Activated gamma-delta T cell treated with anti-CD3 and anti-CD28 coated beads, Interleukin-2, amount 50 U/mL, for 16 hours (primary cell): Measurements from ENCODE around the gene KMT5C.
A peak's percentile ranks its signal among the peaks of the same experiment; 100 is the strongest.

Experiments
- DNase-seq: peaks from one replicate; pipeline ENCODE4 v3.0.0-alpha.2; 2020; ENCODE audit warnings: low read depth

The KMT5C gene

DNA sequence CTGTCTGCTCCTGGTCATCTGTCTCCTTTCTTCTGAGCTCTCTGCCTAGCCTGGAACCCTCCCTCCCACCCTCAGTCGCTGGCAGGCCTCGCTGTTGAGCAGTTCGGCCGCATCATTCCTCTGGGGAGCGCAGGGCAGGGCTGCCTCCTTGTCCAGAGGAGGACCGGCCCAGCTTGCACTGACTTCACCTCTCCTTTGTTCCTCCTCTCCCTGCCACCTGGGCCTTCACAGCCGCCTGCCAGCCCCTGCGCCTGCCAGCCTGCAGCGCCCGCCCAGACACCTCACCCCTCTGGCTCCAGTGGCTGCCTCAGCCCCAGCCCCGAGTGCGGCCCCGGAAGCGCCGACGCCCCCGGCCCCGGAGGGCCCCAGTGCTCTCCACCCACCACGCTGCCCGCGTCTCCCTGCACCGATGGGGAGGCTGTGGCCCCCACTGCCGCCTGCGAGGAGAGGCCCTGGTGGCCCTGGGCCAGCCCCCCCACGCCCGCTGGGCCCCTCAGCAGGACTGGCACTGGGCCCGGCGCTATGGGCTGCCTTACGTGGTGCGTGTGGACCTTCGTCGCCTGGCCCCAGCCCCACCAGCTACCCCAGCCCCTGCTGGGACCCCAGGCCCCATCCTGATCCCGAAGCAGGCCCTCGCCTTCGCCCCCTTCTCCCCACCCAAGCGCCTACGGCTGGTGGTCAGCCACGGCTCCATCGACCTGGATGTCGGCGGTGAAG is 7.2 kb downstream of the KMT5C start:
- no peak for DNase-seq

DNA sequence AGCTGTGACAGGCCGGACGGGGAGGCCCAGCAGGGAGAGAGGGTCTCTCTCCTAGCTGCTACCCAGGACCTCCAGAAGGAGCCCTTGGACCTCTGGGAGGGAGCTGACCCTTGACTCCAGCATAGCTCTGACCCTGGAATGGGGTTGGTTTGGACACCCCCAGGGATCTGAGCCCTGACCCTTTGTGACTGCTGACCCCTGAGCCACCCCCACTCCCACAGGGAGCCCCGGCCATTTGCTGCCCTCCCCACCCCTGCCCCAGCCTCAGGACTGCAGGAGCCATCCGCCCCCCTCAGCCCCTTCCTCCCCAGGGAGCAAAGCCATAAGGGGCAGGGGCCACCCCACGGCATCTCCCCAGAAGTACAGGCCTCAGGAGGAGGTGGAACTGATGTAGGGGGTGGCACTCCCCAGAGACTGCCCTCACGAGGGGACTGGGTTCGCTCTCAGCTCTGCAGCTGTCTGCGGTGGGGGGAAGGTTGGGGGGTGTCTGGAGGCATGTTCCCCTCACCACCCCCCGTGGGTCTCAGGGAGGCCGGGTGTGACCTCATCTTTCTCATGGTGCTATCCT is 7.8 kb downstream of the KMT5C start:
- DNase-seq, result no peak

DNA sequence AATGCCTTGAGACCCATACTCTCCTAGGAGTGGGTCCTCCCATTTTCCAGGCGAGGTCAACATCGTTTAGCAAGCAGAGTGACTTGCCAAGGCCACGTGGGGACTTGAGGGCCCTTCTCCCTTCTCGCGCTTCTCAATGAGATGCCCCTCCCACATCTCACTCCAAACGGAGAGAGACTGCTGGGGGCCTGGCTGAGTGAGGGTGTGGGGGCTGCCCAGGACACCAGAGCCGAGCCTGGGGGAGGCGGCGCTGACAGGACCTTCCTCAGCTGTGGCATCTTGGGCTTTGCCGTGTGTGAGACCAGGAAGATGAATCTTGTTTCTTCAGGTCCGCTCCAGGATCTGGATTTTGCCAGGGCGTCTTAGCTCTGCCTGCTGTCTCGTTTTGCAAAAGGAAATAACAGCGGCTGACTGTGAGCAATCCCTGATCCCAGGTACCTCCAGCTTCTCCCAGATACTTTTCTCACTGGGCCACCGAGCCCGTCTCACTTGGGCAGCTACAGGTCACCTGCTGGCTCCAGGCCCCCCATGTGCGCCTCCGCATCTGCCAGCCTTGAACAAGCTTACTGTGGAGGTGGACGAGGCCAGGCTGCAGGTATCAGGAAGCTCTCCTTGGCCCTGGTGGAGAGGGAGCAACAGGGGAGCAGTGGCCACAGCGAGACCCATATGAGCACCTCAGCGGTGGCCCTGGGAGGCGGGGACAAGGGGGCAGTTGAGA is 8.8 kb downstream of the KMT5C start:
- DNase-seq, result no peak

DNA sequence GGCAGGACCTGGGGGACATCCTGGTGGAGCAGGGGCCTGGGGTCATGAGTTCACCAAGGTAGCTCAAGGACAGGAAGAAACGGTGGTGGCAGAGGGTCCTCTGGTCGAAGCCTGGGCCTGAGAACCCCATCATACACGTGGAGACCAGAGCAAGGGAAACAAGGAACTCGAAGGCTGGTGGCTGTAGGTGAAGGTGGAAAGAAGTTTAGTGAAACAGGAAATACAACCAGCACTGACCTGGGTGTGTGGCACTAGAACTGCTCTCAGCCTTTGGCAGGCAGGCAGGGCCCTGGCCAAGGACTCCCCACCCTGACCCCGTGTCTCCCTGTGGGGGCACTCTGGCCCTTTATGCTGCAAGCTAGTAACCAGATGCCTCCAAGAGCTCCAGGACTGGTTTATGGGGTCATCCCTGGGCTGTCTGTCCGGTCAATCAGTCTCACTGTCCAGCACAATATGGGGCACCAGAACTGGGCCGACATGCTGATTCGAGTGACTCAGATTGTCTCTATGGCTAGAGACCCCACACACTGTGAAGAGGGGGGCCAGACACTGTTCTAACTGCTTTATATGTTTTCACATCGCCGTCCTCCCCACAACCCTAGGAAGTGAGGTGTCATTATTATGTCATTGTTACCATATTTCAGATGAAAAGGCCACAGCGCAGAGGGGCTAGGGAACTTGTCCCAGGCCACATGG is 11.1 kb downstream of the KMT5C start:
- DNase-seq, result no peak

DNA sequence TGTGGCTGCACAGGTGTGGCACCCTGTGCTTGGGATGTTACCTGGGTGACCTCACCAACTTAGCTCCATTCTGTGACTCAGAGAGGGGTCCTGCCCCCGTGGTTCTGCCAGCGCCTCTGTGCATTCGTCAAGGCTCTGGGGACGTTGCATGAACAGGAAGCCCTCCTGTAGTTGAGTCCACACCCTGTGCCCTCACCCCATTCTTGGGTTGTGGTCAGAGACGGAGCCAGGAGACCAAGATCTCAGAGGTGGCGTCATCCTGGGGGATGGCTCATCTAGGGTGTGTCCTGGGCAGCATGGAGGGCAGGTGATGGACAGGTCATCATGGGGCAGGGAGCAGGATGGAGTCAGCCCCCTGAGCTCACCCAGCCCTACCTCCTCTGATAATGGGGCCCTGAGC is 12.4 kb downstream of the KMT5C start:
- no peak for DNase-seq

DNA sequence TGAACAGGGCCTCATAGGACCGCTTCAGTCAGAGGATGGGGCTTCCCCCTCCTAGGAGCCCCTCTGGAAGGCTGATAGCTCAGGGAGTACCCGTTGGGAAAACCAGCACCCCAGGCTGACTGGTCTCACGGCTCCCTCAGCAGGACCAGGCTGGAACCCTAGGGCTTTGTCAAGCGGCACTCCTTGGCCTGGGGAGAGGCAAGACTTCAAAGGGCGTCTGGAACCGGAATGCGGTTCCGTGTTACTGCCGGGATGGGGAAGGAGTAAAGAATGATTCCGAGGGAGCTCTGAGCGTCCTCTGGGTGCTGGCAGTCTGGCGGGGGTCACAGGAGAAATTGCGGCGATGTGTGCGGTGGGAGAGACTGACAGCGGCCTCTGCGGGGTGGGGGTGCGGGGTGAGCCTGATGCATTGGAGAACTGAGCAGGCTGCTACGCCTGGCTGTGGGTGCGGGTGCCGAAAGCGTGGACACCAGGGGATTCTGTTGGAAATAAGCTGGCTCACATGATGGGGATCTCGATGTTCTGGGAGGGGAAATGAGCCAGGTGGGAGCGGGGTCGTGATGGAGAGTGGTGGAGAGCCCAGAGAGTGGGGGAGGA is 13.0 kb downstream of the KMT5C start:
- DNase-seq, result no peak

DNA sequence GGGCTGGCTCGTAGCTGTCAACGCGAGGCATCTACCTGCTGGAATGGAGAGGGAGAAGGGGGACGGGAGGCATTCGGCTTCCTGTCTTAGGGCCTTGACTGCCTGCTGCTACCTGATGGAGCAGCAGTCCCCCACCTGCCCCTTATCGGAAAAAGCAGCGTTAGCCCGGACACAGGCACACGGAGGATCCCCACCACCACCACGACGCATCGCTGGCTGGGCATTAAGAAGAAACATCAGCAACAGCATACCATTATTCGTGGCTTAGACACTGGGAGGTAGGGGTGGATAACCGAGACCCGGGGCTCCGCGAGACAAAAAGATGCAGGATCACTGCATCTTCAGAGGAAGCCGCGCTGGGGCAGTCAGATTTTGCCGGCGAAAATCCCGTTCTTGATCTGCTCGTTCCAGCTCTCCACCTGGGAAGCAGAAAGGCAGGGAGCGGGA is 13.7 kb downstream of the KMT5C start:
- DNase-seq, result no peak

DNA sequence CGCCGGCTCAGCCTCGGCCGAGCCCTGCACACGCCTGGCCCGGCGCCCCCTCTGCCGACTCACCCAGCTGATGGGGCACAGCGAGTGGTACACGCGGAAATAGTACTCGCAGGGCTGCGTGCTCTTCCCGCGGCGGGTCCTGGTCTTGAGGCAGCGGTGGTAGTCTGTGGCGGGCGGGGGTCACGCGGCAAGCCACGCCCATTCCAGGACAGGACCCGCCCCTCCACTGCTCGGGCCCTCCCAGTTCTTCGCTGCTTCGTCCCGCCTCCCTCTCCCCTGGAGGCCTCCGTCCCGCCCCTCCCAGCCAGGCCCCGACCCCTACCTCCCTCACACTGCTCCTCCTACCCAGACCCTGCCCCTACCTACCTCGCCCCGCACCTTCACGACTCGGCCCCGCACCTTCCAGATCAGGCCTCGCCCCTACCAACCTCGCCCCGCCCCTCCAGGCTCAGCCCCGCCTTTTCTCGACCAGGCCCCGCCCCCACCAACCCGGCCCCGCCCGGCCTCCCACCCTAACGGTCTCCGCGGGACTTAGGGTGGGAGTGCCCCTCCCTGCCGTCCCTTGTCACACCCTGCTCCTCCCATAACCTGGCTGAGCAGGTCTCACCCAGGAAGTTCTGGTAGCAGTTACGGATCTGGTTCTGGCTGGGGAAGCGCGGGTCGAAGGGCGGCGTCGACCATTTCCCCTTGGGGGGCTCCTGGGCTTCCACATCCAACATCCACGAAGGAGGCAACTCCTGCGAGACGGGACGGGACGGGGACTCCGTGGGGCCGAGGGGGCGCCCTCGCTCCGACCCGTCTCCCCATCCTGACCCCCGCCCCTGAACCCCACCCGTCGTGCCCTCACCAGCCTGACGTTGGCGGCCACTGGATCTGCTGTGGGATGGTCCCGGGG is 14.4 kb downstream of the KMT5C start:
- DNase-seq, result peak; percentile 31

DNA sequence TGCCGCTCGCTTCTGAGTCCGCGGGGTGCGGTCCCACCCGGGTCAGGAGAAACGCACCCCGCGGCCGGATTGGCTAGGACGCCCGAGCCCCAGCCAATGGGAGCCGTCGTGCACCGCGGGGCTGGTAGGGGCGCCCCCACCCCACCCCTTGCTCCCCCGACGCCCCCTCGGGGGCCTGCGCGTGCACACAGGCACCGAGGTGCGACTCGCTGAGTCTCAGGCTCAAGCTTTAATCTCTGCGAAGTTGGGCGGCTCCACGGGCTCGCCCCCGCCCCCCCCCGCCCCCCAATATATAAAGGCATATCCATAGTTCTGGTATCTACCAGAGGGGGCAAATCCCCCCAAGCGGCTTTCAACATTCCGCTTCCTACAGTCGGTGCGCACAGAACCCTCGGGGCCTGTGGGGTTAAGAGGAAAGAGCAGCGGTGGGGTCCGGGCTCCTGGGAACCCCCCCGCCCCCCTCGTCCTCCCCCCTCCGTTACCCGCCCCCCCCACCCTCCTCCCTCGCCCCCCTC is 15.1 kb downstream of the KMT5C start, which contains the start of gene COX6B2:
COX6B2 (minus strand) TSS at position 22 of the 515 bp plus-strand sequence. CDS start 198 bp downstream, outside the sequence.
- DNase-seq, result no peak

DNA sequence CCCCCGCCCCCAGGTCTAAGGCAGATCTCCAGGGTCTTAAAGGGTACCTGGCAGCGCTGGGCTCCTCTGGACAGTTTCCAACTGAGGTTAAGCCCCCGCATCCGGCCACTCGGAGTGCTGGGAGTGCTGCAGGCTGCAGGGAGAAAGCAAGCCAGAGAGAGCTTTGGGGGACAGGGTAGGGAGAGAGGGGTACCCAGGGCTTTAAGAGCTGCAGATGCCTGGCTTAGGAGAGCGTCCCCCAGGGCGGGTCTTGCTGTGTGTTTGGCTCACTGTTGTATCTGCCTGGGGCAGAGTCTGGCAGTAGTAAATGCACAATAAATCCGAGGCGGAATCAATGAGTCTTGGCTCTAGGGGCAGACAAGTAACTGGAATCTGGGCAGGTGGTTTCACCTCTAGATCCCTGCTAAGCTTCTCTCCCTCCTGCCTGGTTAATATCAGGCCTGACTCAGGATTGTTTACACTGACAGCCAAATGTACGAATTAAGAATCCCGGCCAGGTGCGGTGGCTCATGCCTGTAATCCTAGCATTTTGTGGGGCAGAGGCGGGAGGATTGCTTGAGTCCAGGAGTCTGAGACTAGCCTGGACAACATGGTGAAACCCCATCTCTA is 15.6 kb downstream of the KMT5C start:
- no peak for DNase-seq

DNA sequence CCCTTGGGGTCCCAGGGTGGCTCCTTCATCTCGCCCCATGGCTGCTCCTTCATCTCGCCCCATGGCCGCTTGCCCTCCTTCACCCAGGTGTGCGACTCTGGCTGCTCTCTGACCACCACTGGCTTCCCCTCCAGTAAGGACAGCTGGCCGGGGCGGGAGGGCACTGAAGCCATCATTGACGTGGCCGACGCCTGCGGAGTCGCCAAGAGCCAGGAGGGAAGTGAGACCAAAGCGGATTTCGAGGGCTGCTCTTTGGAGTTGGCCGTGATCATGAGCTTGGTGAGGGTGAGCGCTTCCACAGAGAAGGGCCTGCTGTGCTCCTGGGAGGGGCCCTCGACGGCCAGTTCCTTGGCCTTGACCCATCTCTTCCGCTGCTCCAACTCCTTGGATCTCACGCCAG is 18.8 kb downstream of the KMT5C start:
- DNase-seq, result no peak

DNA sequence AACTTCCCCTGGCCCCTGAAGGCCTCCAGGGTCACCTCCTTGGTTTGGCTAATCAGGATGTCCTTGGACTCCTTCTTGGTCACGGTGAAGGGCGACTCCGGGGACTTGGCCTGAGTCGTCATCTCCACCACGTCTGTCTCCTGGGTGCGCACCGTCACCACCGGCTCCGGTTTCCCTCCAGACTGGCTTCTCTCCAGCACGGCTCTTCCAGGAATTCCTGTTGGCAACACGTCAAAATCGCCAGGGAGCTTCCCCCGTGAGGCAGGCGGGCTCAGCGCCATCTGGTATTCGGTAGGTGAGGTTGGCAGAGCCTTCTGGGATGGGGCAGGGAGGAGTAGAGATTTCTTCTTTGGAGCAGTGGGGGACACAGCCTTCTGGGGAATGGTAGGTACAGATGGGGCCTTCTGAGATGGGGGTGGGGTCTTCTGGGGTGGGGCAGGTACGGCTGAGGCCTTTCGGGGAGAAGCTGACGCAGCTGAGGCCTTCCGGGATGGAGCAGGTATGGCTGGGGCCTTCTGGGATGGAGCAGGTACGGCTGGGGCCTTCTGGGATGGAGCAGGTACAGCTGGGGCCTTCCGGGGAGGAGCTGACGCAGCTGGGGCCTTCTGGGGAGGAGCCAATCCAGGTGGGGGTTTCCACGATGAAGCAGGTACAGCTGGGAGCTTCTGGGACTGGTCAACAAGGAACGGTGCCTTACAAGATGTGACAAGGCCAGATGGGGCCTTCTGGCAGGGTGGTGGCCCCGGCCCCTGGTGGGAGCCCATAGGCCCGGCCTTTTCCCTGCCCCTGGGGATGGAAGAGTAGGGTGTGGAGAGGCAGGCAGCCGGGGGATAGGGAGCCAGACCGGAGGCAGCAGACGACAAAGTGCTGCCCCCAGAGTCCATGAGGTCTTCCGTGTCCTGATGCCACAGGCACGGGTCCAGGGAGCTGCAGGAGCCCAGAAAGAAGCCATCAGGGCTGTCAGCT is 19.6 kb downstream of the KMT5C start:
- no peak for DNase-seq

DNA sequence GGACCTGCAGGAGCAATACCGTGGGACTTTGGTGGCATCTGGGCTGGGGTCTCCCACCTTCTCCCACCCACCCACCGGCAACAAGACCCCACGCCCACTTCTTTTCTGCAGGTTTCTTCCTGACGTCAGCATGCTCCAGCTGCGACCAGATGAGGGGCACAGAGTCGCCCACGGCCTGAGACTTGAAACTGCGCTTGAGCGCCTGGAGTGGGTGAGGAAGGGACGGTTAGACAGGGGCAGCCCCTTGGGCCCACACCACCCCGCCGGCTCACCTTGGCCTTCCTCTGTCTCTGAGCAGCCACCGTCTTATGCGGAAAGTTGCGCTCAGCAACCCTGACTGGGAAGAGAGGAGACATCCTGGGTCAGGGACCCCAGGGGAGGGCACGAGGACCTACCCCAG is 21.2 kb downstream of the KMT5C start:
- no peak for DNase-seq

DNA sequence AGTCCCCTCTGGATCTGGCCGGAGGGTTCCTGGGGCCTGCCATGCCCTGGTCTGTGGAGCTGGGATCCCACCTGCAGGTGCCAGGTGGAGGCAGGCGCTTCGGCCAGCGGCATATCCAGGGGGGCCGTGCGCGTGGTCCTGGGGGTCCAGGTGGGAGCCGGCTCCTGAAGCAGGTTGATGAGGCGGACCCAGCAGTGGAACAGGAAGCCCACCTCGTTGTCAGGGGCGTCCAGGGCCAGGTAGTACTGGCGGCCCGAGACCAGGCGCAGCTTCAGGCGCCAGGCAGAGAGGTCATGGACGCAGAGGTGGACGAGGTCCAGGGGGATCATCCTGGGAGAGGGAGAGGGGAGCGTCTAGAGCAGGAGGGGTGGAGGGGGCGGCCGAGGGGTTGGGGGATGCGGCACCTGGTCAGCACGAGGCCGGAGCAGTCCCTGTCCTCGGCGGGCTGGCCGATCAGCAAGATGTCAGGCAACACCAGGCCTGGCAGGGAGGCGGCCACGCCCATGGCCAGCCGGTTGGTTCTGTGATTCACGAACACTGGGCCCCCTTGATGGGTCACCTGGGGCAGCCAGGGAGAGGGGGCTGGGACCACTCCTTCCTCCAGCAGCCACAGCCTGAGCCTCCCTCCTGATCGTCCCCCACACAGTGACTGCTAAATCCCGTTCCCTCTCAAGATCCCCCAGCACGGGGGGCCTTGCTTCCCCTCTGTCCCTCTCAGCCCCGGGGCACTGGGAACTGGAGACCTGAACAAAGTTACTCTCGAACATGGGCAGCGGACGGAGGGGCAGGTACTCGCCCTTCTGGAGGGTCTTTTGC is 22.7 kb downstream of the KMT5C start:
- DNase-seq, result no peak

DNA sequence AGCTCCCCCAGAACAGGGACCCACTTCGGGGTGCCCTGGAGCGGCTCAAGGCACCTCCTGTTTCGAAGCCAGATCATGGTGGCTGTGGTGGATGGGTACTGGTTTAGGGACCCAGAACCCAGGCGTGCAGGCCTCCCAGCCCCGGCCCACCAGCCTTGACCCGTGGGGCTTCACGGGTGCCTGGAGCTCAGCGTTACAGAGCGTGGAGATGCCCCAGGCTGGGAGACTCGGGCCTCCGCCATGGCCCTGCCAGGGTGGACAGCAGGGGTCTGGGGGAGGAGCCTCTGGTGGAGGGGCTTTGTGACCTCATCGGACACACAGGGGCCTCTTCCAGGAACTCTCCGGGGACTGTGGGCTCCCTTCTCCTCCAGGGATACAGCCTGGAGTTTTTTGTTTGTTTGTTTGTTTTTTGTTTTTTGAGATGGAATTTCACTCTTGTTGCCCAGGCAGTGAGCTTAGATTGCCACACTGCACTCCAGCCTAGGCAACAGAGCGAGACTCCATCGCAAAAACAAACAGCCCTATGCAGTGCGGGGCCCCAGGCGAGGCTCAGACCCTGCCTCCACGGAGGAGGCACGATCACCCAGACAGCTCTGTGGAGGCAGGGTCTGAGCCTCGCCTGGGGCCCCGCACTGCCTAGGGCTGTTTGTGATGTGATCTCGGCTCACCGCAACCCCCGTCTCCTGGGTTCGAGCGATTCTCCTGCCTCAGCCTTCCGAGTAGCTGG is 23.5 kb downstream of the KMT5C start, which contains the start of gene GARIN5B:
GARIN5B (minus strand) TSS at position 271 of the 727 bp plus-strand sequence; CDS start at position 77, 194 bp downstream.
- DNase-seq, result no peak

DNA sequence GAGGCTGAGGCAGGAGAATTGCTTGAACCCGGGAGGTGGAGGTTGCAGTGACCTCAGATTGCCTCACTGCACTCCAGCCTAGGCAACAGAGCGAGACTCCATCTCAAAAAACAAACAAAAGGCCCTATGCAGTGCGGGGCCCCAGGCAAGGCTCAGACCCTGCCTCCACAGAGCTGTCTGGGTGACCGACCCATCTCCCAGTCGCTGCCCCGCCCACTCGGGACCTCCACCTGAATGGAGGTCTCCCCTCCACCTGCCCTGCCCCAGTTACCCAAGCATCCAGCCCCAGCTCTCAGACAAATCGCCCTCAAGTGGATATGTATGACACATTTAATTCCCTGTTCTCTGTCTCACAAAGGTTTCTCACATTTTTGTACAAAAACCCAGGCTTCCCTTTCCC is 25.6 kb downstream of the KMT5C start:
- no peak for DNase-seq

DNA sequence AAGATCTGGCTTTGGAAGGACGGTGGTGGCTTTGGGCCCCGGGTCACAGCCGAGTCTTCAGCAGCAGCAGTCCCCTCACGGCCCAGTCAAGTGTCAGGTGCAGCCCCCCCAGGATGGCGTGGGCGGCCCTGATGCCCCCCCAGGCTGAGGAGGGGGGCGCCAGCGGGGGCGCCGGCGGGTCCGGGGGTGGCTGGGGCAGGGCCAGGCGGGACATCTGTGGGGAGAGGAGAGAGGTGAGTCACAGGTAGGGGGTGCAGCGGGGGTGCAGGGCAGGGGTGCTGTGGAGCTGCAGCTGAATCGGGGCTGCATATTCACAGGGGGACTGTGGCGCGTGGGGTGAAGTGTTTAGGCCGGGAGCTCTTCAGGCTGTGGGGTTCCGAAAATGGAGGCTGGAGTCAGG is 26.3 kb downstream of the KMT5C start:
- no peak for DNase-seq

DNA sequence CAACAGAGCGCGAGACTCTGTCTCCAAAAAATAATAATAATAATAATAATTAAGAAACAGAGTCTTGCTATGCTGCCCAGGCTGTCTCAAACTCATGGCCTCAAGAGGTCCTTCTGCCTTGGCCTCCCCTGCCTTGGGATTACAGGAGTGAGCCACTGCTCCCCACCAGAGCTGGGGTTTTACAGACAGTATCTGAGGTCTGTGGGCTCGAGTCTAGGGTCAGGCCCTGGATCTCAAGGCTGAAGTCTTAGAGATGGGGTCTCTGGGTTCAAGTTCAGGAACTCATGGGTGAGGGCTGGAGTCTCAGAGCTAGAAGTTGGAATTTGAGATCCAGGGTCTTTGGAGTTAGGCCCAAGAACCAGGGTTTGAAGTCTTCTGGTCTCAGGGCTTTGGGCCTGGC is 27.1 kb downstream of the KMT5C start:
- DNase-seq, result no peak
